RWPE1 (cell line): Measurements from ENCODE around the gene OR2M7.

ENCODE experiments used
- CTCF ChIA-PET: fragments of 350-600 bp; sonication (Branson Sonifier 250); formaldehyde crosslinking; extraction: SDS; loops from one replicate; lab custom pipeline; 2021; lab: Yijun Ruan, JAX
- POLR2A ChIA-PET: fragments of 400-600 bp; formaldehyde crosslinking; extraction: SDS; loops from one replicate; lab custom pipeline; 2020; ENCODE audit warnings: antibody characterized with exemption; ENCODE audit not compliant: low non-redundant PET; lab: Yijun Ruan, JAX
- DNase-seq: peaks from one replicate; pipeline ENCODE4 v3.0.0; 2012; ENCODE audit warnings: low spot score
- H3K27ac ChIP-seq: fragments of 450-650 bp; 2 replicates; pipeline ENCODE4 v1.5.1; 2017
- CTCF ChIP-seq: fragments of 450-650 bp; conservative IDR thresholded peaks from 2 replicates; pipeline ENCODE4 v1.5.1; 2017; ENCODE audit warnings: low read depth, mild to moderate bottlenecking

The OR2M7 gene, protein sequence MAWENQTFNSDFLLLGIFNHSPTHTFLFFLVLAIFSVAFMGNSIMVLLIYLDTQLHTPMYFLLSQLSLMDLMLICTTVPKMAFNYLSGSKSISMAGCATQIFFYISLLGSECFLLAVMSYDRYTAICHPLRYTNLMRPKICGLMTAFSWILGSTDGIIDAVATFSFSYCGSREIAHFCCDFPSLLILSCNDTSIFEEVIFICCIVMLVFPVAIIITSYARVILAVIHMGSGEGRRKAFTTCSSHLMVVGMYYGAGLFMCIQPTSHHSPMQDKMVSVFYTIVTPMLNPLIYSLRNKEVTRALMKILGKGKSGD

DNA sequence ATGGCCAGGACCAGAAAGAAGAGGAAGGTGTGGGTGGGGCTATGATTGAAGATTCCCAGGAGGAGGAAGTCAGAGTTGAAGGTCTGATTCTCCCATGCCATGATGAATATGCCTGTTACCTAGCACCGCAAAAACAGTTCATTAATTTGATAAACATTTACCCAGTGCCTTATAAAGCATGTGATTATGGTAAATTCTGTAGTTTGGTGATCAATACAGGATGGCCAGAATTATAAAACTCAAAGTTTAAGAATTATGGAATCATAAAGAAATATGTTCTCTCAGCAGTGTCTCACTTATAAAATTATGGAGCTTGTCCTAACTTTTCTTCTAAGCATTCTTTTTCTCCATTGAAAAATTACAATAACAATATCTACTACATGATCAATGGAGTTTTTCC, at the start of gene OR2M7:
Gene OR2M7, minus strand, starts transcription at position 101 of the 400 bp plus-strand sequence. Its CDS starts 0 bp downstream, at position 101.
- H3K27ac ChIP-seq = no peak within 1 kb of the TSS
- ChIA-PET CTCF (no interaction called here), POLR2A (no interaction called here)
- DNase-seq = no peak
- TF ChIP-seq CTCF = no peak

DNA sequence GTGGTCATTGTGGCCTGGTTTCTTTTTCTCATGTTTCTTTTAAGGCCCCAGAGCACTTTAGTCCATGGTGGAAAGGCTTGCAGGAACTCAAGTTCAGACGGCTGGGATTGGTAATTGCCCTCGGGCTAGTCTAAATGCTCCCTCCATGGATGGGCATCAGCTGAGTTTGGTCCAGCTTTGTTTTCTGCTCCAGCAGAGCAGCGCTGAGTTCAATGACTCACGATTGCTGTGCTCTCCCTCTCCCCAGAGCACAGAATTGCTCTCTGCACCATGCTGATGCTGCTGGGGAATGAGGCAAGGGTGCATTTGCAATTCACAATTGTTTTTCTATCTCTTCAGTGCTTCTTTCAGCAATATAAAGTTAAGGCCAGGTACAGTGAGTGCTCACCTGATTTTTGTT, 49.4 kb upstream of the OR2M7 start:
- no peak overlapping the region for H3K27ac ChIP-seq
- ChIA-PET CTCF (no interaction called here), POLR2A (no interaction called here)
- no peak for DNase-seq
- TF ChIP-seq CTCF = no peak

DNA sequence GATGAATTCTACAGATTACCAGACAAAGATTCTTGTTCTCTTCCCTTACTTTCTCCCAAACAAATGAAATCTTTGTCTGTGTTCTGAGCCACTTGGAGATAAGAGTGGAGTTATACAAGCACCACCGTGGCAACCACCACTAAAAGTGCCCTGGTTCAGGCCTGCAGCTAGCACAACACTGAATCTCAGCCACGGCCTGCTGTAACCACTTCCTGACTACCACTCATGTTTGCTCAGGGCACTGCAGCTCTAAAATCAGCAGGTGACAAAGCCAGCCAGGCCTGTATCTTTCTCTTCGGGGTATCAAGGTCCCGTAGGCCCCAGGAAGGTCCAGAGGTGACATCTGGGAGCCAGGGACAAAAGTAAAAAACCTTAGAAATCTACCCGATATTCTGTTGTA, 48.0 kb upstream of the OR2M7 start:
- ChIA-PET POLR2A (no interaction called here), CTCF (no interaction called here)
- no peak for TF ChIP-seq CTCF
- DNase-seq = no peak
- no peak overlapping the region for H3K27ac ChIP-seq

- POLR2A ChIA-PET = no interaction called here
- no peak overlapping the region for H3K27ac ChIP-seq
- TF ChIP-seq CTCF = no peak
- DNase-seq = no peak
- CTCF ChIA-PET = no interaction called here
Measured at GRCh38 chr1:248366609-248367008, 42.2 kb upstream of the OR2M7 start.

DNA sequence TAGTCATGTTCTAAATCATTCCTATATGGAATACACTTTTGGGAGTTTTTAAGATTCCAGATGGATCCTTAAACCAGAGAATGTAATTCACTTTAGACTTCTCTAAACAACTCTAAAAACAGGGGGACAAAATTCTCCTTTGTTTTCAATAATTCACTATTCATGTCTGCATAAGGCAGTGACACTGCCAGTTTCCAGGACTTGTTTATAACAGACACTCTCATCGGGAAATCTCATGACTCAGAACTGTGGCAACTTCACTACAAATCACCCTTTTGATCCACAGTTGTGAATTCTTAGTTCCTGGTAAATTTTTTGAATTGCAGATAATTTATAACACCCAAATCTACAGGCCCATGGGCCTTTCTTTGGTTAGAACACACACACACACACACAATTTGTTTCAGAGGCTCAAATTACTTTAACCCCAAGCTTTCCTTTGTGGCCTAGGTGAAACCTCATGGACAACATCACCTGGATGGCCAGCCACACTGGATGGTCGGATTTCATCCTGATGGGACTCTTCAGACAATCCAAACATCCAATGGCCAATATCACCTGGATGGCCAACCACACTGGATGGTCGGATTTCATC, 36.9 kb upstream of the OR2M7 start, which contains the start of gene OR2T4:
Gene OR2T4, plus strand, starts transcription at position 545 of the 595 bp plus-strand sequence. Its CDS starts 0 bp downstream, at position 545.
- H3K27ac ChIP-seq = no peak within 1 kb of the TSS
- DNase-seq = no peak
- no peak for TF ChIP-seq CTCF
- POLR2A ChIA-PET = no interaction called here
- CTCF ChIA-PET = no interaction called here

DNA sequence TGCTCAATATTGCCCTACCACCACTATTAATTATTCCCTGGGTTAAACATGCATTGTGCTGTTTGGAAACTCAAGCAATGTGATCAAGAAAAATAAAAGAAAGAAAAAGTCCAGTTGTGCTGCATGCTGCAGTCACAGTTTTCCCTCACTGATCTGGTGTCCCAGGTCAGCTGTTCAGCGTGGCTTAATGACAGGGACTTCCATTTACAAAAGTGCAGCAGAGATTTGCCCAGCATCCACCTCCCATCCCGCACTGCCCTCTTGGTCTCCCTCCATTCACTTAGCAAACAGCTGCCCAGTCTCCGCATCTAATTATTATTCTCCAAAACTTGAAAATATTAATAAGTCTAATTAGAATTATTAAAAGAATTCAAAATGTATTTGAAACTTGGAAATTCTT, 35.0 kb upstream of the OR2M7 start:
- CTCF ChIA-PET = no interaction called here
- no peak overlapping the region for H3K27ac ChIP-seq
- POLR2A ChIA-PET = no interaction called here

More for the DNA sequence above, 35.0 kb upstream of the OR2M7 start:
- no peak for DNase-seq
- no peak for TF ChIP-seq CTCF
